PFSK-1 (cell line): ENCODE results near the gene RMND5A.

Source experiments
- POLR2AphosphoS5 ChIP-seq: IDR thresholded peaks from 2 replicates; pipeline ENCODE4 v1.6.1; 2012; ENCODE audit warnings: low read depth, mild to moderate bottlenecking, control low read depth, low read length, moderate library complexity
- TAF1 ChIP-seq: IDR thresholded peaks from 2 replicates; pipeline ENCODE4 v1.6.1; 2012; ENCODE audit warnings: low read length, control low read depth, borderline replicate concordance; ENCODE audit not compliant: insufficient read depth

DNA sequence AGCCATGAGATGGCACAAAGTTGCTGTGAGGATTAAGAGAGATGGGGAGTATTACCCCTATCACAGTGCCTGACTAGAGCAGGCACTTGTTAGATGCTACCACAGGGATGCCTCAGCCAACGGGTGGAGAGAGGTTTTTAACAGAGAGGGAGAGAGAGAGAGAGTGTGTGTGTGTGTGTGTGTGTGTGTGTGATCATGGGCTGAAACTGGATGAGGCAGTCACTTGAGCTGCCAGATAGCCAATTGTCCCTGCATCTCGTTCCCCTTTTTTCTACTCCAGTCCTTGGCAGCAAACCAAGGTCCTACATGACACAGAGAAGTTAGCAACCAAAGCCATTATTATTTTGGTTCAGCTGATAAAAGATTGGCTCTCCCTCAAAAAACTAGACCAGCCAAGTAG lies 67.6 kb downstream of the RMND5A start:
- TF ChIP-seq POLR2AphosphoS5 (no peak), TAF1 (no peak)
